GM10266 (cell line): ENCODE measurements around the gene NUTF2.

ENCODE experiments used
- DNase-seq: peaks from one replicate; pipeline ENCODE4 v3.0.0; 2012; ENCODE audit errors: extremely low spot score
- CTCF ChIP-seq: IDR thresholded peaks from 2 replicates; pipeline ENCODE4 v1.5.1; 2012; ENCODE audit warnings: mild to moderate bottlenecking, low read depth; ENCODE audit not compliant: control insufficient read depth, insufficient read depth; ENCODE audit errors: missing control alignments

Gene NUTF2

GRCh38 chr16:67917140-67917851 lies 70.6 kb downstream of the NUTF2 start:
- TF ChIP-seq CTCF, result no peak
- DNase-seq, result no peak

GRCh38 chr16:67917852-67918236 lies 71.1 kb downstream of the NUTF2 start:
- no peak for DNase-seq
- TF ChIP-seq CTCF, result no peak

GRCh38 chr16:67919622-67920221 lies 73.0 kb downstream of the NUTF2 start:
- no peak for TF ChIP-seq CTCF
- no peak for DNase-seq
